Lung (tissue), 12 donors: ENCODE results near the gene ARMC2. TPM values are rescaled to one million over a fixed set of nuclear protein-coding genes. Genes with fewer than 3 reads are reported as not detected.

ENCODE experiments used
- ATAC-seq: fragments of 200-7000 bp; cut with Tn5 transposase; one replicate; pipeline ENCODE4 v1.9.1; 2020; ENCODE audit warnings: moderate number of reproducible peaks; ENCODE audit not compliant: insufficient read depth, low FRiP score
- DNase-seq, 3 donors: peaks; one replicate each; pipeline ENCODE4 v3.0.0-alpha.2; 2013 to 2017
- H3K27ac ChIP-seq, 2 donors: one replicate each; pipeline ENCODE4 v1.5.1; 2013; ENCODE audit warnings: mild to moderate bottlenecking in 2 of 2, moderate library complexity in 2 of 2, control low read depth in 1 of 2, inconsistent platforms in 1 of 2, low read depth in 1 of 2, low read length in 1 of 2
- H3K27me3 ChIP-seq, 3 donors: one replicate each; pipeline ENCODE4 v1.5.1; 2013; ENCODE audit warnings: low read length in 2 of 3; ENCODE audit not compliant: control insufficient read depth in 3 of 3, insufficient read depth in 3 of 3
- H3K36me3 ChIP-seq, 4 donors: one replicate each; pipeline ENCODE4 v1.5.1; 2013; ENCODE audit warnings: low read length in 4 of 4, mild to moderate bottlenecking in 1 of 4, moderate library complexity in 1 of 4; ENCODE audit not compliant: control insufficient read depth in 4 of 4, insufficient read depth in 4 of 4
- H3K4me1 ChIP-seq, 5 donors: one replicate each; pipeline ENCODE4 v1.5.1; 2013; ENCODE audit warnings: low read length in 5 of 5, mild to moderate bottlenecking in 2 of 5, moderate library complexity in 1 of 5; ENCODE audit not compliant: control insufficient read depth in 5 of 5, insufficient read depth in 5 of 5
- H3K4me3 ChIP-seq: one replicate; pipeline ENCODE4 v1.5.1; 2013; ENCODE audit warnings: mild to moderate bottlenecking, control low read depth, moderate library complexity
- H3K9ac ChIP-seq, 2 donors: one replicate each; pipeline ENCODE4 v1.5.1; 2013; ENCODE audit warnings: low read length in 2 of 2, control low read depth in 1 of 2; ENCODE audit not compliant: insufficient read depth in 1 of 2
- H3K9me3 ChIP-seq, 4 donors: one replicate each; pipeline ENCODE4 v1.5.1; 2013; ENCODE audit warnings: low read length in 3 of 4, mild to moderate bottlenecking in 1 of 4, moderate library complexity in 1 of 4; ENCODE audit not compliant: control insufficient read depth in 4 of 4, insufficient read depth in 3 of 4
- CTCF ChIP-seq: IDR thresholded peaks from 2 replicates; pipeline ENCODE4 v1.5.1; 2012; ENCODE audit warnings: mild to moderate bottlenecking; ENCODE audit errors: control extremely low read depth, extremely low read depth
- WGBS, 2 donors: extraction: QIAGEN DNeasy Blood & Tissue Kit; methylation state at CpG; one replicate each; pipeline ENCODE4 v1.1.7; 2013; 5-methylcytosine and 5-hydroxymethylcytosine counted together
- polyA plus RNA-seq, 2 donors: library from polyadenylated mRNA; stranded (reverse); fragments of 200-250 nt; gene quantifications; one replicate each; pipeline ENCODE4 v1.2.1, GENCODE V29; 2013
- total RNA-seq, 2 donors: library from RNA; depleted of rRNA in 1 of 2; stranded (reverse); fragments of >200 nt in 1 of 2; gene quantifications; one replicate each; pipeline ENCODE4 v1.2.1, GENCODE V29; 2014 to 2021
- donor health status: control.
- donor health status: control.
- donor health status: Bipolar disorder and iron deficiency.
- donor health status: healthy.
- donor health status: DM: yes; HTN: yes; CAD: no.

ARMC2 gene
- total and polyA plus RNA-seq, 4 donors: 2.9 to 16.5 (median 7.4) TPM

- Histone ChIP-seq H3K27ac (peak overlapping the region; percentile 80 to 89), H3K4me3 (no peak overlapping the region), H3K4me1 (peaks cover 17 to 58% (median 45%) of the 10 kb centered on the region in 5 donors), H3K9me3 (no peaks in the 10 kb centered on the region), H3K36me3 (no peaks in the 10 kb centered on the region), H3K9ac (no peak overlapping the region), H3K27me3 (no peaks in the 10 kb centered on the region)
- WGBS, 2 donors: 96% methylated on average over 1 of the region's 1 CpG
- ATAC-seq: no peak
- TF ChIP-seq CTCF: no peak
- DNase-seq: no peak
These were observed 95.8 kb downstream of the ARMC2 start for GRCh38 chr6:108944071-108944470.

GRCh38 chr6:108944707-108945680 lies 96.8 kb downstream of the ARMC2 start:
- 59 to 76% methylated on average over 12 of the region's 12 CpGs for WGBS, 2 donors
- H3K9ac ChIP-seq: peak overlapping the region in 1 of 2 donors; percentile 65
- H3K27ac ChIP-seq: peak overlapping the region; percentile 89 to 90
- H3K27me3 ChIP-seq: no peaks in the 10 kb centered on the region
- no peak for TF ChIP-seq CTCF
- H3K4me1 ChIP-seq: peaks cover 17 to 58% (median 44%) of the 10 kb centered on the region in 5 donors
- no peaks in the 10 kb centered on the region for H3K36me3 ChIP-seq
- H3K9me3 ChIP-seq: no peaks in the 10 kb centered on the region
- DNase-seq: peak; percentile 59 to 92 (median 88)
- ATAC-seq: no peak
- H3K4me3 ChIP-seq: no peak overlapping the region

GRCh38 chr6:108945681-108946159 lies 97.5 kb downstream of the ARMC2 start:
- no peak for TF ChIP-seq CTCF
- H3K27ac ChIP-seq: peak overlapping the region; percentile 89 to 90
- DNase-seq (peak; percentile 74 to 83 (median 75)), ATAC-seq (peak; percentile 45)
- no peaks in the 10 kb centered on the region for H3K27me3 ChIP-seq
- no peak overlapping the region for H3K4me3 ChIP-seq
- no peaks in the 10 kb centered on the region for H3K36me3 ChIP-seq
- 38 to 68% methylated on average over 10 of the region's 10 CpGs for WGBS, 2 donors
- peak overlapping the region in 1 of 2 donors; percentile 65 for H3K9ac ChIP-seq
- peaks cover 17 to 58% (median 41%) of the 10 kb centered on the region in 5 donors for H3K4me1 ChIP-seq
- no peaks in the 10 kb centered on the region for H3K9me3 ChIP-seq
